CD4-positive, alpha-beta T cell (primary cell): ENCODE results near the gene RAB8B. TPM values are rescaled to one million over a fixed set of nuclear protein-coding genes. Genes with fewer than 3 reads are reported as not detected.

Experiments
- ATAC-seq: fragments of 200-7000 bp; cut with Tn5 transposase; one replicate; pipeline ENCODE4 v1.10.0; 2022; ENCODE audit warnings: mild to moderate bottlenecking; ENCODE audit not compliant: poor library complexity
- CTCF ChIA-PET: fragments of 350-600 bp; sonication (Branson Sonifier 250); formaldehyde crosslinking; loops from one replicate; lab custom pipeline; 2021; ENCODE audit warnings: antibody characterized with exemption, inconsistent platforms; lab: Charles Lee
- POLR2A ChIA-PET: fragments of 350-600 bp; sonication (Branson Sonifier 250); formaldehyde crosslinking; loops from one replicate; lab custom pipeline; 2021; ENCODE audit warnings: antibody characterized with exemption, inconsistent platforms; lab: Charles Lee
- DNase-seq, 14 experiments: peaks; one replicate each; pipeline ENCODE4 v3.0.0-alpha.2; 2013 to 2020; ENCODE audit warnings: mixed read lengths in 2 of 14
- H3K27ac ChIP-seq, 2 donors: one replicate each; pipeline versions ENCODE4 v1.5.1 to v1.7.0; 2013; ENCODE audit warnings: low read length in 2 of 2, low read depth in 1 of 2, mild to moderate bottlenecking in 1 of 2
- H3K27me3 ChIP-seq, 2 experiments: 1 replicate in 1 of 2; 2 replicates in 1 of 2; pipeline versions ENCODE4 v1.6.1 to v1.7.0; 2013; ENCODE audit warnings: low read length in 2 of 2, control low read depth in 1 of 2, mild to moderate bottlenecking in 1 of 2, moderate library complexity in 1 of 2; ENCODE audit not compliant: insufficient read depth in 2 of 2, control insufficient read depth in 1 of 2
- H3K36me3 ChIP-seq: one replicate; pipeline ENCODE4 v1.6.1; 2013; ENCODE audit warnings: low read length, control low read depth; ENCODE audit not compliant: insufficient read depth
- H3K4me1 ChIP-seq: one replicate; pipeline ENCODE4 v1.6.1; 2013; ENCODE audit warnings: low read length, control low read depth; ENCODE audit not compliant: insufficient read depth
- H3K4me3 ChIP-seq: one replicate; pipeline ENCODE4 v1.5.1; 2013; ENCODE audit warnings: mild to moderate bottlenecking, low read length, moderate library complexity
- H3K9me3 ChIP-seq, 2 experiments: 1 replicate in 1 of 2; 2 replicates in 1 of 2; pipeline versions ENCODE4 v1.6.1 to v1.7.0; 2013; ENCODE audit warnings: low read length in 2 of 2, mild to moderate bottlenecking in 2 of 2, control low read depth in 1 of 2, moderate library complexity in 1 of 2; ENCODE audit not compliant: control insufficient read depth in 1 of 2, insufficient read depth in 1 of 2
- H3K27ac Mint-ChIP-seq: one replicate; pipeline ENCODE4 v1.8.0; 2020; ENCODE audit warnings: mixed read lengths
- H3K27me3 Mint-ChIP-seq: one replicate; pipeline ENCODE4 v1.8.0; 2021; ENCODE audit warnings: mixed read lengths
- H3K36me3 Mint-ChIP-seq: one replicate; pipeline ENCODE4 v1.8.0; 2021; ENCODE audit warnings: low read depth, mixed read lengths
- H3K4me1 Mint-ChIP-seq: one replicate; pipeline ENCODE4 v1.8.0; 2021; ENCODE audit warnings: low read depth, mixed read lengths
- H3K4me3 Mint-ChIP-seq: one replicate; pipeline ENCODE4 v1.8.0; 2020; ENCODE audit warnings: mild to moderate bottlenecking, mixed read lengths
- H3K9me3 Mint-ChIP-seq: one replicate; pipeline ENCODE4 v1.8.0; 2020; ENCODE audit warnings: mixed read lengths
- CTCF ChIP-seq: fragments of 200-600 bp; IDR thresholded peaks from one replicate; pipeline ENCODE4 v1.8.0; 2022; ENCODE audit warnings: antibody characterized with exemption, mild to moderate bottlenecking
- intact Hi-C, 2 experiments: fragments of 100-400 bp; cut with DNase I in 1 of 2; cut with micrococcal nuclease in 1 of 2; formaldehyde crosslinking; loops; one replicate each; pipeline versions ENCODE4 v1.15.1 to v1.9.0; 2023 to 2025; cut with DNase I, micrococcal nuclease
- total RNA-seq, 174 experiments: library from RNA in 2 of 174; stranded (reverse) in 2 of 174; gene quantifications; one replicate each; pipeline ENCODE4 v1.2.3 and lab custom pipeline; 2021 to 2026

The RAB8B gene
- total RNA-seq, 2 experiments from 2014 or later: 74.5 to 75.2 TPM

- no peaks in the 10 kb centered on the region for H3K4me1 Mint-ChIP-seq
- no peaks in the 10 kb centered on the region for H3K9me3 ChIP-seq
- ATAC-seq (no peak), DNase-seq (no peak)
- H3K36me3 ChIP-seq: peaks cover 83% of the 10 kb centered on the region
- ChIA-PET POLR2A (interaction anchor here (1.1 kb wide), 1 partner anchor 58 kb away, joined by 4 read pairs; no protein-coding TSS in a partner anchor), CTCF (interaction anchor here (1.1 kb wide), 2 partner anchors 13 to 65 kb away, joined by 3 read pairs; no protein-coding TSS in a partner anchor)
- no peaks in the 10 kb centered on the region for H3K9me3 Mint-ChIP-seq
- no peaks in the 10 kb centered on the region for H3K4me1 ChIP-seq
- intact Hi-C loops: loop anchor here in 1 of 2 experiments (5.0 kb wide), 1 partner anchor 33 kb away; no protein-coding TSS in a partner anchor
- H3K36me3 Mint-ChIP-seq: peaks cover 91% of the 10 kb centered on the region
- H3K4me3 Mint-ChIP-seq: no peak overlapping the region
- H3K27me3 ChIP-seq: no peaks in the 10 kb centered on the region
- H3K27me3 Mint-ChIP-seq: no peaks in the 10 kb centered on the region
- H3K4me3 ChIP-seq: no peak overlapping the region
- H3K27ac Mint-ChIP-seq: no peak overlapping the region
- TF ChIP-seq CTCF: no peak
- no peak overlapping the region for H3K27ac ChIP-seq
These were observed 71.4 kb downstream of the RAB8B start for GRCh38 chr15:63260791-63261190.

GRCh38 chr15:63261311-63261710 lies 71.9 kb downstream of the RAB8B start:
- peaks cover 79% of the 10 kb centered on the region for H3K36me3 ChIP-seq
- ATAC-seq (no peak), DNase-seq (no peak)
- no peak overlapping the region for H3K4me3 Mint-ChIP-seq
- H3K36me3 Mint-ChIP-seq: peaks cover 91% of the 10 kb centered on the region
- intact Hi-C loops: loop anchor here in 1 of 2 experiments (5.0 kb wide), 1 partner anchor 34 kb away; no protein-coding TSS in a partner anchor
- no peak overlapping the region for H3K27ac Mint-ChIP-seq
- no peaks in the 10 kb centered on the region for H3K27me3 Mint-ChIP-seq
- H3K9me3 ChIP-seq: no peaks in the 10 kb centered on the region
- no peak for TF ChIP-seq CTCF
- POLR2A ChIA-PET: no interaction called here
- no peaks in the 10 kb centered on the region for H3K4me1 Mint-ChIP-seq
- CTCF ChIA-PET: interaction anchor here (1.0 to 1.1 kb wide), 3 partner anchors 12 to 93 kb away, joined by 3 read pairs; no protein-coding TSS in a partner anchor
- H3K4me1 ChIP-seq: no peaks in the 10 kb centered on the region
- no peak overlapping the region for H3K4me3 ChIP-seq
- H3K9me3 Mint-ChIP-seq: no peaks in the 10 kb centered on the region
- H3K27ac ChIP-seq: no peak overlapping the region
- H3K27me3 ChIP-seq: no peaks in the 10 kb centered on the region

- ChIA-PET CTCF (no interaction called here), POLR2A (no interaction called here)
- no peaks in the 10 kb centered on the region for H3K27me3 ChIP-seq
- no peak overlapping the region for H3K27ac ChIP-seq
- DNase-seq: no peak
- no peaks in the 10 kb centered on the region for H3K4me1 ChIP-seq
- no peak for ATAC-seq
- H3K36me3 Mint-ChIP-seq: peaks cover 85% of the 10 kb centered on the region
- H3K9me3 ChIP-seq: no peaks in the 10 kb centered on the region
- no peak overlapping the region for H3K4me3 Mint-ChIP-seq
- no peaks in the 10 kb centered on the region for H3K4me1 Mint-ChIP-seq
- intact Hi-C loops: loop anchor here in 1 of 2 experiments (5.0 kb wide), 1 partner anchor 36 kb away; no protein-coding TSS in a partner anchor
- H3K27ac Mint-ChIP-seq: peak overlapping the region; percentile 51
- TF ChIP-seq CTCF: no peak
- H3K27me3 Mint-ChIP-seq: no peaks in the 10 kb centered on the region
- no peak overlapping the region for H3K4me3 ChIP-seq
- no peaks in the 10 kb centered on the region for H3K9me3 Mint-ChIP-seq
- H3K36me3 ChIP-seq: peaks cover 59% of the 10 kb centered on the region
These were observed 74.1 kb downstream of the RAB8B start for GRCh38 chr15:63263519-63263918.
